Smooth muscle cell (in vitro differentiated cells): ENCODE data around the gene ARHGAP6. TPM values are rescaled to one million over a fixed set of nuclear protein-coding genes. Genes with fewer than 3 reads are reported as not detected.

Experiments
- DNase-seq: peaks from one replicate; lab custom pipeline; 2025; ENCODE audit not compliant: unreplicated experiment; lab: John Stamatoyannopoulos, UW
- H2AFZ ChIP-seq: fragments of 200-600 bp; sonication (generic); 2 replicates; pipeline ENCODE4 v1.6.0; 2016; ENCODE audit warnings: antibody characterized with exemption, low read depth, mild to moderate bottlenecking
- H3F3A ChIP-seq: fragments of 200-600 bp; sonication (generic); 2 replicates; pipeline ENCODE4 v1.6.0; 2017; ENCODE audit warnings: antibody characterized with exemption, low read depth
- H3K27ac ChIP-seq: fragments of 200-600 bp; sonication (generic); 2 replicates; pipeline ENCODE4 v1.5.1; 2016; ENCODE audit warnings: low read depth, mild to moderate bottlenecking
- H3K27me3 ChIP-seq: fragments of 200-600 bp; sonication (generic); 2 replicates; pipeline ENCODE4 v1.6.1; 2016; ENCODE audit warnings: low read depth, mild to moderate bottlenecking
- H3K36me3 ChIP-seq: fragments of 200-600 bp; sonication (generic); 2 replicates; pipeline ENCODE4 v1.5.1; 2016; ENCODE audit warnings: low read depth
- H3K4me1 ChIP-seq: fragments of 200-600 bp; sonication (generic); 2 replicates; pipeline ENCODE4 v1.5.1; 2016; ENCODE audit warnings: low read depth
- H3K4me2 ChIP-seq: fragments of 200-600 bp; sonication (generic); 2 replicates; pipeline ENCODE4 v1.6.0; 2016; ENCODE audit warnings: mild to moderate bottlenecking
- H3K4me3 ChIP-seq: fragments of 200-600 bp; sonication (generic); 2 replicates; pipeline ENCODE4 v1.5.1; 2016; ENCODE audit warnings: mild to moderate bottlenecking
- H3K79me2 ChIP-seq: fragments of 200-600 bp; sonication (generic); 2 replicates; pipeline ENCODE4 v1.6.0; 2016; ENCODE audit warnings: low read depth, mild to moderate bottlenecking
- H3K9ac ChIP-seq: fragments of 200-600 bp; sonication (generic); 2 replicates; pipeline ENCODE4 v1.6.0; 2016; ENCODE audit warnings: low read depth
- H3K9me3 ChIP-seq: fragments of 200-600 bp; sonication (generic); replicated peaks from 2 replicates; pipeline ENCODE4 v1.5.1; 2016; ENCODE audit warnings: low read depth
- H4K20me1 ChIP-seq: fragments of 200-600 bp; sonication (generic); 2 replicates; pipeline ENCODE4 v1.6.0; 2016; ENCODE audit warnings: low read depth
- WGBS: methylation state at CpG from one replicate; pipeline ENCODE4 v1.1.7; 2016; ENCODE audit warnings: low lambda C conversion rate; 5-methylcytosine and 5-hydroxymethylcytosine counted together
- polyA plus RNA-seq: library from polyadenylated mRNA; unstranded; fragments of >200 nt; fragmentation: Nextera tagmentation; extraction: Ambion mirVana; gene quantifications from 2 replicates; pipeline ENCODE4 v1.2.1, GENCODE V29; 2016
- total RNA-seq: library from RNA; depleted of rRNA; stranded (reverse); fragments of >200 nt; gene quantifications from 2 replicates; pipeline ENCODE4 v1.2.3, GENCODE V29; 2014
- TF ChIP-seq, protein P1 (sequence below): fragments of 200-600 bp; sonication (generic); IDR thresholded peaks from 2 replicates; pipeline ENCODE4 v1.5.1; 2017; ENCODE audit warnings: borderline replicate concordance, mild to moderate bottlenecking, antibody characterized with exemption; ENCODE audit not compliant: insufficient read depth, poor library complexity, severe bottlenecking

The ARHGAP6 gene
- total and polyA plus RNA-seq, 2 experiments from 2014 or later: 0.55 to 0.90 TPM

DNA sequence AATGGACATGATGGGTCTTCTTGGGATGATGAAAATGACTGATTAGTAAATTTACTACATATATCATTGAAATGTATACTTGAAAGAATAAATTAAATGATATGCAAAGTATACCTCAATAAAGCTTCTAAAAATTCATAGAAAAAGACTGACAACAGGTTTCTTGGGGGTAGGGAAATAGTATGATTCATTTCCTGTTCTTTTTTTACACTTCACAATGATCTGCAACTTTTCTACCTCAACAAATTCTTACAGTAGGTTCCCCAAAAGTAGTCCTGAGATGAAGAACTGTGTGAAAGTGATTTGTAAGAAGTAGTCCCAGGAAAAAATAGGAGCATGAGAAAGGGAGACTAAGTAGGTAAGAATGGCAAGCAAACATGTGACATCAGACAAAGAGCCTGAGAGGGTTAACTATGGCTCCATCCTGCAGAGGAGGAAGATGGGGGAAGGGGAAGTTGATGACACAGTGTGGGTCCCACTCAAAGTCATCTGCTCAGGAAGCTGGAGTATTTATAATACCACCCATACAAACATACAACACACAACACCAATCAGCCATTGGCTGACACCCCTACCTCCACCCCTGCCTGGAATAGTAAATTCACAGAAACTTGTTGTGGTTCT lies 73.9 kb downstream of the ARHGAP6 start:
- no peak for DNase-seq
- H3F3A ChIP-seq: no peaks in the 10 kb centered on the region
- no peak overlapping the region for H3K4me3 ChIP-seq
- no peaks in the 10 kb centered on the region for H3K9me3 ChIP-seq
- no peaks in the 10 kb centered on the region for H4K20me1 ChIP-seq
- H3K4me1 ChIP-seq: no peaks in the 10 kb centered on the region
- H3K27ac ChIP-seq: no peak overlapping the region
- no peaks in the 10 kb centered on the region for H3K36me3 ChIP-seq
- TF ChIP-seq, protein P1, sequence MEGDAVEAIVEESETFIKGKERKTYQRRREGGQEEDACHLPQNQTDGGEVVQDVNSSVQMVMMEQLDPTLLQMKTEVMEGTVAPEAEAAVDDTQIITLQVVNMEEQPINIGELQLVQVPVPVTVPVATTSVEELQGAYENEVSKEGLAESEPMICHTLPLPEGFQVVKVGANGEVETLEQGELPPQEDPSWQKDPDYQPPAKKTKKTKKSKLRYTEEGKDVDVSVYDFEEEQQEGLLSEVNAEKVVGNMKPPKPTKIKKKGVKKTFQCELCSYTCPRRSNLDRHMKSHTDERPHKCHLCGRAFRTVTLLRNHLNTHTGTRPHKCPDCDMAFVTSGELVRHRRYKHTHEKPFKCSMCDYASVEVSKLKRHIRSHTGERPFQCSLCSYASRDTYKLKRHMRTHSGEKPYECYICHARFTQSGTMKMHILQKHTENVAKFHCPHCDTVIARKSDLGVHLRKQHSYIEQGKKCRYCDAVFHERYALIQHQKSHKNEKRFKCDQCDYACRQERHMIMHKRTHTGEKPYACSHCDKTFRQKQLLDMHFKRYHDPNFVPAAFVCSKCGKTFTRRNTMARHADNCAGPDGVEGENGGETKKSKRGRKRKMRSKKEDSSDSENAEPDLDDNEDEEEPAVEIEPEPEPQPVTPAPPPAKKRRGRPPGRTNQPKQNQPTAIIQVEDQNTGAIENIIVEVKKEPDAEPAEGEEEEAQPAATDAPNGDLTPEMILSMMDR: no peak
- no peaks in the 10 kb centered on the region for H3K27me3 ChIP-seq
- no peak overlapping the region for H2AFZ ChIP-seq
- no peak overlapping the region for H3K4me2 ChIP-seq
- no peaks in the 10 kb centered on the region for H3K79me2 ChIP-seq
- no peak overlapping the region for H3K9ac ChIP-seq

DNA sequence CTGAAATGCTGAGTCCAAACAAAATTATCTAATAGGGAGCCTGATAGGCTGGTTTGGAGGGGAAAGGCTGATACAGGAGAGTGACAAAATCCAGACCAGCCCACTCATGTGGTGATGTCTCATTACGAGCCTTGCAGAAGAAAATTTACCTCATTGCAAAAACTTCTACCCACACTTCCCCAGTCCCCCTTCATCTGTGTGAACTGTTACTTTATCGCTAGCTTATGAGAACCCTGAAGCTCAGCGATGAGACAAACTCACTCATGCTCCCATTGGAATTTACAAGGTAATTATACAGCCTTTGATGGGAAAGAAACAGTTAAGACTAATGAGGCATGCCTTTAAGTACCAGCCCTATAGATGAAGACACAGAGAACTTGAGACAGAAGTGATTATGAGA lies 76.1 kb downstream of the ARHGAP6 start:
- TF ChIP-seq, protein P1: no peak
- no peak overlapping the region for H3K9ac ChIP-seq
- H3K9me3 ChIP-seq: no peaks in the 10 kb centered on the region
- H2AFZ ChIP-seq: no peak overlapping the region
- no peaks in the 10 kb centered on the region for H3F3A ChIP-seq
- no peaks in the 10 kb centered on the region for H3K79me2 ChIP-seq
- H3K4me2 ChIP-seq: no peak overlapping the region
- no peaks in the 10 kb centered on the region for H3K36me3 ChIP-seq
- no peak for DNase-seq
- H3K4me1 ChIP-seq: no peaks in the 10 kb centered on the region
- no peak overlapping the region for H3K4me3 ChIP-seq
- H4K20me1 ChIP-seq: no peaks in the 10 kb centered on the region
- 25% methylated on average over 3 of the region's 3 CpGs for WGBS
- no peaks in the 10 kb centered on the region for H3K27me3 ChIP-seq
- peak overlapping the region; percentile 40 for H3K27ac ChIP-seq

DNA sequence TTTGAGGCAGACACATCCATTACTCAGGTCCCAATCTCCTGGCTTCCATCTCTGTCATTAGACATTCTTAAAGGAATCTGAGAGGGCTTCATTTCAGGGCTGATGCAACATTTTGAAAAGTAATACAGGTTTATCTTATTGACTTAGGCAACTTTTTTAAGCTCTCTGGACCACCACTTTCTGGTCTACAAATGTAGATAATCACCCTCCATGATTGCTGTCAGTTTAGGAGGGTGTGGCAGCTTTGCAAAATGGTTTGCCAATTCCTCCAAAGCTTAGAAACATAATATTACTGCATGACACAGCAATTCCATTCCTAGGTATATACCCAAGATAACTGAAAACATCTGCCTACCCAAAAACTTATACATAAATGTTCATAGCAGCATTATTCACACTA lies 77.6 kb downstream of the ARHGAP6 start:
- no peaks in the 10 kb centered on the region for H4K20me1 ChIP-seq
- H3K27ac ChIP-seq: no peak overlapping the region
- H3K4me3 ChIP-seq: no peak overlapping the region
- H3K4me1 ChIP-seq: no peaks in the 10 kb centered on the region
- H2AFZ ChIP-seq: no peak overlapping the region
- DNase-seq: no peak
- no peaks in the 10 kb centered on the region for H3K79me2 ChIP-seq
- H3K9me3 ChIP-seq: no peaks in the 10 kb centered on the region
- H3K9ac ChIP-seq: no peak overlapping the region
- no peaks in the 10 kb centered on the region for H3F3A ChIP-seq
- H3K4me2 ChIP-seq: no peak overlapping the region
- TF ChIP-seq, protein P1: no peak
- H3K27me3 ChIP-seq: no peaks in the 10 kb centered on the region
- no peaks in the 10 kb centered on the region for H3K36me3 ChIP-seq

DNA sequence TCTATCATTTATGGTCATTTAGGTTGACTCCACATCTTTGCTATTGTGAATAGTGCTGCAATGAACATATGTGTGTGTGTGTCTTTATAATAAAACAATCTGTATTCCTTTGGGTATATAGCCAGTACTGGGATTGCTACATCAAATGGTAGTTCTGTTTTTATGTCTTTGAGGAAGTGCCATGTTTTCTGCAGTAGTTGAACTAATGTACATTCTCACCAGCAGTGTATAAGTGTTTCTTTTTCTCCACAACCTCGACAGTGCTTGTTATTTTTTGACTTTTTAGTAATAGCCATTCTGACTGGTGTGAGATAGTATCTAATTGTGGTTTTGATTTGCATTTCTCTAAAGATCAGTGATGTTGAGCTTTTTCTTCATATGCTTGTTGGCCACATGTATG lies 80.5 kb downstream of the ARHGAP6 start:
- Histone ChIP-seq H3F3A (no peaks in the 10 kb centered on the region), H3K4me2 (no peak overlapping the region), H3K27ac (no peak overlapping the region), H2AFZ (no peak overlapping the region), H3K4me1 (no peaks in the 10 kb centered on the region), H3K79me2 (no peaks in the 10 kb centered on the region), H3K36me3 (no peaks in the 10 kb centered on the region), H4K20me1 (no peaks in the 10 kb centered on the region), H3K27me3 (no peaks in the 10 kb centered on the region), H3K9me3 (no peaks in the 10 kb centered on the region), H3K4me3 (no peak overlapping the region), H3K9ac (no peak overlapping the region)
- TF ChIP-seq, protein P1: no peak
- no peak for DNase-seq
- 23% methylated on average over 1 of the region's 1 CpG for WGBS
